Activated B cell treated with CpG ODN at 0.5 μM for 24 hours (primary cell): ENCODE measurements around the gene HMMR. TPM values are rescaled to one million over a fixed set of nuclear protein-coding genes. Genes with fewer than 3 reads are reported as not detected.

ENCODE experiments used
- ATAC-seq: fragments of 200-7000 bp; cut with Tn5 transposase; one replicate; pipeline ENCODE4 v1.10.0; 2021; ENCODE audit warnings: low read depth, mild to moderate bottlenecking, moderate library complexity
- CTCF ChIA-PET: fragments of 350-600 bp; sonication (Branson Sonifier 250); formaldehyde crosslinking; loops from one replicate; lab custom pipeline; 2021; ENCODE audit warnings: antibody characterized with exemption; lab: Charles Lee
- POLR2A ChIA-PET: fragments of 350-600 bp; sonication (Branson Sonifier 250); formaldehyde crosslinking; loops from one replicate; lab custom pipeline; 2021; ENCODE audit warnings: antibody characterized with exemption; lab: Charles Lee
- DNase-seq: peaks from one replicate; pipeline ENCODE4 v3.0.0; 2022
- H3K27ac Mint-ChIP-seq: one replicate; pipeline ENCODE4 v1.8.0; 2020; ENCODE audit warnings: mixed read lengths
- H3K27me3 Mint-ChIP-seq: one replicate; pipeline ENCODE4 v1.8.0; 2021; ENCODE audit warnings: mixed read lengths
- H3K36me3 Mint-ChIP-seq: one replicate; pipeline ENCODE4 v1.8.0; 2021; ENCODE audit warnings: low read depth, mixed read lengths
- H3K4me1 Mint-ChIP-seq: one replicate; pipeline ENCODE4 v1.8.0; 2021; ENCODE audit warnings: mixed read lengths
- H3K4me3 Mint-ChIP-seq: one replicate; pipeline ENCODE4 v1.8.0; 2020; ENCODE audit warnings: mild to moderate bottlenecking, mixed read lengths
- H3K9me3 Mint-ChIP-seq: one replicate; pipeline ENCODE4 v1.8.0; 2020; ENCODE audit warnings: mixed read lengths
- CTCF ChIP-seq: fragments of 200-600 bp; IDR thresholded peaks from one replicate; pipeline ENCODE4 v1.8.0; 2022; ENCODE audit warnings: antibody characterized with exemption, mild to moderate bottlenecking
- intact Hi-C: fragments of 100-400 bp; cut with micrococcal nuclease; formaldehyde crosslinking; loops from one replicate; pipeline ENCODE4 v1.15.1; 2024
- total RNA-seq: library from RNA; stranded (reverse); gene quantifications from 2 replicates; pipeline ENCODE4 v1.2.3, GENCODE V29; 2022

HMMR gene
- total RNA-seq, 1 donor from 2014 or later = 3.3 TPM

- no peaks in the 10 kb centered on the region for H3K27me3 Mint-ChIP-seq
- H3K4me3 Mint-ChIP-seq = peak overlapping the region; percentile 95
- H3K27ac Mint-ChIP-seq = peak overlapping the region; percentile 97
- DNase-seq (peak; percentile 22), ATAC-seq (no peak)
- intact Hi-C loops = no loop called here
- CTCF ChIA-PET = interaction anchor here (1.5 to 1.6 kb wide), 2 partner anchors 31 to 44 kb away, joined by 4 to 13 read pairs; partner anchors contain the start of genes HMMR and NUDCD2
- H3K4me1 Mint-ChIP-seq = peaks cover 57% of the 10 kb centered on the region
- H3K36me3 Mint-ChIP-seq = peaks cover 25% of the 10 kb centered on the region
- no peak for TF ChIP-seq CTCF
- H3K9me3 Mint-ChIP-seq = no peaks in the 10 kb centered on the region
- POLR2A ChIA-PET = interaction anchor here (0.6 to 7.6 kb wide), 5 partner anchors 33 to 411 kb away, joined by 3 to 159 read pairs (median 6); partner anchors contain the start of genes CCNG1, HMMR and NUDCD2
Measured at GRCh38 chr5:163504079-163504931, 43.9 kb downstream of the HMMR start.

GRCh38 chr5:163505049-163505367, 44.6 kb downstream of the HMMR start:
- peaks cover 64% of the 10 kb centered on the region for H3K4me1 Mint-ChIP-seq
- TF ChIP-seq CTCF = no peak
- CTCF ChIA-PET = interaction anchor here (1.5 to 1.6 kb wide), 2 partner anchors 32 to 45 kb away, joined by 4 to 13 read pairs; partner anchors contain the start of genes HMMR and NUDCD2

GRCh38 chr5:163505368-163506094, 45.1 kb downstream of the HMMR start, which contains the start of gene MAT2B:
Gene MAT2B, plus strand, starts transcription at chr5:163505619. Its CDS starts 68 bp downstream, at chr5:163505687.
- H3K4me1 Mint-ChIP-seq = peaks cover 69% of the 10 kb centered on the region
- POLR2A ChIA-PET = interaction anchor here (0.6 to 7.6 kb wide), 9 partner anchors 11 to 410 kb away, joined by 3 to 159 read pairs (median 4); partner anchors contain the start of genes CCNG1, HMMR and NUDCD2
- H3K27me3 Mint-ChIP-seq = no peaks in the 10 kb centered on the region
- peak within 1 kb of the TSS; percentile 97 for H3K27ac Mint-ChIP-seq
- intact Hi-C loops = loop anchor here (1.0 to 5.0 kb wide), 4 partner anchors 45 to 410 kb away; partner anchors contain the start of genes CCNG1, HMMR and NUDCD2
- peaks cover 29% of the 10 kb centered on the region for H3K36me3 Mint-ChIP-seq
- no peak for TF ChIP-seq CTCF
- peak; percentile 90 for ATAC-seq
- peak; percentile 92 for DNase-seq
- H3K9me3 Mint-ChIP-seq = no peaks in the 10 kb centered on the region
- peak within 1 kb of the TSS; percentile 95 for H3K4me3 Mint-ChIP-seq
- CTCF ChIA-PET = interaction anchor here (1.5 to 1.6 kb wide), 2 partner anchors 32 to 45 kb away, joined by 4 to 13 read pairs; partner anchors contain the start of genes HMMR and NUDCD2

More at GRCh38 chr5:163505049-163505367, 44.6 kb downstream of the HMMR start:
- peak overlapping the region; percentile 95 for H3K4me3 Mint-ChIP-seq
- H3K36me3 Mint-ChIP-seq = peaks cover 28% of the 10 kb centered on the region
- H3K27me3 Mint-ChIP-seq = no peaks in the 10 kb centered on the region
- POLR2A ChIA-PET = interaction anchor here (0.8 to 7.6 kb wide), 8 partner anchors 12 to 410 kb away, joined by 3 to 159 read pairs (median 5); partner anchors contain the start of genes CCNG1, HMMR and NUDCD2
- ATAC-seq (peak; percentile 5), DNase-seq (no peak)
- intact Hi-C loops = loop anchor here (1.0 to 5.0 kb wide), 4 partner anchors 45 to 410 kb away; partner anchors contain the start of genes CCNG1, HMMR and NUDCD2
- H3K27ac Mint-ChIP-seq = peak overlapping the region; percentile 97
- H3K9me3 Mint-ChIP-seq = no peaks in the 10 kb centered on the region

- ChIA-PET POLR2A (interaction anchor here (0.6 to 7.6 kb wide), 7 partner anchors 10 to 409 kb away, joined by 3 to 159 read pairs (median 6); partner anchors contain the start of genes CCNG1, HMMR and NUDCD2), CTCF (interaction anchor here (1.5 to 1.6 kb wide), 2 partner anchors 33 to 46 kb away, joined by 4 to 13 read pairs; partner anchors contain the start of genes HMMR and NUDCD2)
- H3K27me3 Mint-ChIP-seq = no peaks in the 10 kb centered on the region
- H3K36me3 Mint-ChIP-seq = peaks cover 34% of the 10 kb centered on the region
- peak overlapping the region; percentile 97 for H3K27ac Mint-ChIP-seq
- no peak for TF ChIP-seq CTCF
- ATAC-seq (no peak), DNase-seq (no peak)
- no peaks in the 10 kb centered on the region for H3K9me3 Mint-ChIP-seq
- H3K4me1 Mint-ChIP-seq = peaks cover 75% of the 10 kb centered on the region
- peak overlapping the region; percentile 95 for H3K4me3 Mint-ChIP-seq
- intact Hi-C loops = loop anchor here (5.0 kb wide), 1 partner anchor 221 kb away; no protein-coding TSS in a partner anchor
Measured at GRCh38 chr5:163506095-163506457, 45.6 kb downstream of the HMMR start.
